ENCODE results near the gene GPATCH4. TPM values are rescaled to one million over a fixed set of nuclear protein-coding genes. Genes with fewer than 3 reads are reported as not detected.

The GPATCH4 gene
- polyA plus RNA-seq, 4 donors, result 8.9 to 31.0 (median 16.8) TPM

DNA sequence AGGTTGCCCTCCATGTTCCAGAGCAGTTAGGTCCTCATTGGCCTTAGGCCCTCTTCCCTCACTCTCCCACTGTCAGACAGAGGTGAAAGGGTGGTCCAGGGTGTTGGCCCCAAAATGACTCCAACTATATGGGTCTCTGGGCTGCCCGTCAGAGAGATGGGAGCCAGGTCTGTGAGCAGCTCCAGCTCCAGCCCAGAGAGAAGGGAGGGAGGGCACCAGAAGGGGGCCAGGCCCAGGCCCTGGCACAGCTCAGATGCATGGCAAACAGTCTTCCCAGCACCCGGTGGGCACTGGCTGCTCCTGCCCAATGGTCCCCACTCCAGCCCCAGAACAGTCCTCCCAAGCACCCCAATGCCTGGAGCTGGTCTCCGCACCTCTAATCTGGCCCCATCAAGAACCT lies 42.9 kb upstream of the GPATCH4 start:
- no peak for DNase-seq
- peaks cover 3 to 62% (median 16%) of the 10 kb centered on the region in 3 donors for H3K27me3 ChIP-seq (ENCODE audit: control insufficient read depth in 3 of 3, insufficient read depth in 3 of 3, low read length in 3 of 3)
- H3K4me1 ChIP-seq (ENCODE audit: control insufficient read depth in 3 of 3, insufficient read depth in 2 of 3, low read depth in 1 of 3, low read length in 2 of 3), result peaks cover 0 to 15% (median 0%) of the 10 kb centered on the region in 3 donors
- WGBS, 3 donors, result 86 to 97% (median 90%) methylated on average over 3 of the region's 3 CpGs
- no peak overlapping the region for H3K27ac ChIP-seq (ENCODE audit: low read depth in 1 of 3, low read length in 2 of 3)
- H3K4me3 ChIP-seq (ENCODE audit: low read depth in 1 of 3, low read length in 3 of 3), result no peak overlapping the region
- H3K9me3 ChIP-seq (ENCODE audit: control insufficient read depth in 2 of 2, insufficient read depth in 1 of 2, low read depth in 1 of 2, low read length in 1 of 2), result no peaks in the 10 kb centered on the region
- H3K36me3 ChIP-seq (ENCODE audit: control insufficient read depth in 3 of 3, insufficient read depth in 2 of 3, low read depth in 1 of 3, low read length in 3 of 3), result peaks cover 0 to 23% (median 5%) of the 10 kb centered on the region in 3 donors
- no peak for FAIRE-seq

DNA sequence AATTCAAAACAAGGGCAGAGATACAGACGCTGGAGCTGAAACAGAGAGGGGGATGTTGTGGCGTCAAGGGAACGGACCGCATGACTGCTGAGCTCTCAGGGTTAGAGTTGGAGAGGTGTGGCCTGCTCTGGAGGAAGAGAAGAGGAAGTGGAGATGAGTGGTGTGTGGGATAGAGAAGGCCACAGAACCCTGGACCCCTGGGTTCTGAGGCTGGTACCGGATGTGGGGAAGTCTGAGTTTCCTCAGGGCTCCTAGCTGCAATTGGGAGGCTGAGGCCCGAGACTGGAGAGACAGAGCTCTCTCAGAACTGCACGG lies 42.5 kb upstream of the GPATCH4 start:
- H3K27me3 ChIP-seq (ENCODE audit: control insufficient read depth in 3 of 3, insufficient read depth in 3 of 3, low read length in 3 of 3), result peaks cover 3 to 66% (median 20%) of the 10 kb centered on the region in 3 donors
- FAIRE-seq, result no peak
- WGBS, 3 donors, result 63 to 77% (median 71%) methylated on average over 7 of the region's 7 CpGs

DNA sequence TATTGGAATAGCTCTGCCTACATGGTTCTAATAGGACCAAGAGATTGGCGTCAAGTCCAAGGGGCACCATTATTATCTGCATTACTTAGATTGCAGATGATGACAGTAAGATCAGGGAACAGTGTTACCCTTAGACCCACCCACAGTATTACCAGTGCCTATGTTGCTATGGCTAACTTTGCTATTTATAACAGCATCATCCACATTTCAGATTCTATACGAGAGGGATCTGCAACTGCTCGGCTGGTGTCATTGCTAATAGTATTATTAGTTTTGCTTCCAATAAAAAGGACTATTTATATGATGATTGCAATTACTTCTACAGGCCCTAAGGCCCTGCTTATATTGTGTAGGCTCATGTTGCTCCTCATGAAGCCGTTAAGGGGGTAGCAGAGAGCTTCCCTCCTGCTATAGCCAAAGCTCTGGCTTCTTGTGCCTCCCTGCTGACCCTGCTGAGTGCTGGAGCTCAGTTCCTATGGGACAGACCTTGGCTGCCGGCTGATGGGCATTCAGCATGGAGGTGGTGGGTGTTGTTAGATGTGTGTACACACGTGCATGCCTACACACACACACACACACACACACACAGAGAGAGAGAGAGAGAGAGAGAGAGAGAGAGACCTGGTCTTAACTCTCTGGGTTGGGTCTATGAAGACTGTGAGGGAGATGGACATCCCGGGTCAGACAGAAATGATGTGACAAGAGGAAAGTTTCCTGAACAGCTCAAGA lies 41.9 kb upstream of the GPATCH4 start:
- DNase-seq (peak; percentile 49 to 58), FAIRE-seq (no peak)
- Histone ChIP-seq H3K4me1 (ENCODE audit: control insufficient read depth in 3 of 3, insufficient read depth in 2 of 3, low read depth in 1 of 3, low read length in 2 of 3) (peaks cover 0 to 15% (median 0%) of the 10 kb centered on the region in 3 donors), H3K9me3 (ENCODE audit: control insufficient read depth in 2 of 2, insufficient read depth in 1 of 2, low read depth in 1 of 2, low read length in 1 of 2) (no peaks in the 10 kb centered on the region), H3K36me3 (ENCODE audit: control insufficient read depth in 3 of 3, insufficient read depth in 2 of 3, low read depth in 1 of 3, low read length in 3 of 3) (peaks cover 0 to 23% (median 5%) of the 10 kb centered on the region in 3 donors), H3K27ac (ENCODE audit: low read depth in 1 of 3, low read length in 2 of 3) (no peak overlapping the region), H3K27me3 (ENCODE audit: control insufficient read depth in 3 of 3, insufficient read depth in 3 of 3, low read length in 3 of 3) (peaks cover 3 to 71% (median 22%) of the 10 kb centered on the region in 3 donors), H3K4me3 (ENCODE audit: low read depth in 1 of 3, low read length in 3 of 3) (no peak overlapping the region)
- WGBS, 3 donors, result 49 to 57% (median 55%) methylated on average over 7 of the region's 7 CpGs

More for the DNA sequence above, 42.5 kb upstream of the GPATCH4 start:
- Histone ChIP-seq H3K4me1 (ENCODE audit: control insufficient read depth in 3 of 3, insufficient read depth in 2 of 3, low read depth in 1 of 3, low read length in 2 of 3) (peaks cover 0 to 15% (median 0%) of the 10 kb centered on the region in 3 donors), H3K9me3 (ENCODE audit: control insufficient read depth in 2 of 2, insufficient read depth in 1 of 2, low read depth in 1 of 2, low read length in 1 of 2) (no peaks in the 10 kb centered on the region), H3K4me3 (ENCODE audit: low read depth in 1 of 3, low read length in 3 of 3) (no peak overlapping the region), H3K27ac (ENCODE audit: low read depth in 1 of 3, low read length in 2 of 3) (no peak overlapping the region), H3K36me3 (ENCODE audit: control insufficient read depth in 3 of 3, insufficient read depth in 2 of 3, low read depth in 1 of 3, low read length in 3 of 3) (peaks cover 0 to 23% (median 5%) of the 10 kb centered on the region in 3 donors)
- no peak for DNase-seq

DNA sequence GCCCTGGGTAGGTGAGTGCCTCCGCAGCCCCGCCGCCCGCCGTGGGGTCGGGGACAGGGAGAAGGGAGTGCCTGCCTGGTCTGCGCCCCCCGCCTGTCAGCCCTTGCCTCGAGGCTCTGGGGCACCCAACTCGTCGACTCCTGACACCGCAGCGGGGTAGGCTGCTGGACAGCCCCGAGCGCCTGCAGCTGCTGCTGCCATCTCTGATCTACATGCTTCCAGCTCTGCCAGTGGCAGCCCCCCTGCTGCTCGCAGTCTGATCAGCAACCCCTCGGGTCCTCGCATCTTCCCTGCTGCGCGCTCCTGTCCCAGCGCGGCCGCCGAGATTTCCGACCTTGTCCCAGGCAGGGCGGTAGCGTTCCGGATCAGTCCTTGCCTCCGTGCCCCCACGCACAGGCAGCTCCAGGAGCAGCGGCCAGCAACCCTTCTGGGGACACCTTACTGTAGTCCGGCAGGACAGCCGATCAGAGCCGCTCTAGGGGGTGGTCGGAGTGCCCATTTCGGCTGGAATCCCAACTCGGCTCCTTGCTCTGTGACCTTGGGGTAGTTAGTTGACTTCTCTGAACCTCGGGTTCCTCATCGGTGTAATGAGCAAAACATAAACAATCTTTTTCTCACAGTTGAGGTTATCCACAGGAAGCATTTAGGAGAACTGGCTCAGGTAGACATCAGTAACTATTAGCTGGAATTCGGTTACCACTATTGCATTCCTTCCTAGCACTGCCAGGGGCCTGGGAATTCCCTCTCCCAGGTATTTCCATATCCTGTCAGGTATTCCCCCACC lies 41.2 kb upstream of the GPATCH4 start:
- Histone ChIP-seq H3K27me3 (ENCODE audit: control insufficient read depth in 3 of 3, insufficient read depth in 3 of 3, low read length in 3 of 3) (peaks cover 3 to 71% (median 28%) of the 10 kb centered on the region in 3 donors), H3K9me3 (ENCODE audit: control insufficient read depth in 2 of 2, insufficient read depth in 1 of 2, low read depth in 1 of 2, low read length in 1 of 2) (no peaks in the 10 kb centered on the region), H3K36me3 (ENCODE audit: control insufficient read depth in 3 of 3, insufficient read depth in 2 of 3, low read depth in 1 of 3, low read length in 3 of 3) (peaks cover 0 to 23% (median 5%) of the 10 kb centered on the region in 3 donors), H3K4me3 (ENCODE audit: low read depth in 1 of 3, low read length in 3 of 3) (peak overlapping the region in 1 of 3 donors; percentile 27), H3K4me1 (ENCODE audit: control insufficient read depth in 3 of 3, insufficient read depth in 2 of 3, low read depth in 1 of 3, low read length in 2 of 3) (peaks cover 0 to 15% (median 0%) of the 10 kb centered on the region in 3 donors), H3K27ac (ENCODE audit: low read depth in 1 of 3, low read length in 2 of 3) (no peak overlapping the region)
- FAIRE-seq (no peak), DNase-seq (peak in 1 of 2 donors; percentile 25)
- 31 to 67% (median 55%) methylated on average over 30 to 40 of the region's 40 CpGs for WGBS, 3 donors

DNA sequence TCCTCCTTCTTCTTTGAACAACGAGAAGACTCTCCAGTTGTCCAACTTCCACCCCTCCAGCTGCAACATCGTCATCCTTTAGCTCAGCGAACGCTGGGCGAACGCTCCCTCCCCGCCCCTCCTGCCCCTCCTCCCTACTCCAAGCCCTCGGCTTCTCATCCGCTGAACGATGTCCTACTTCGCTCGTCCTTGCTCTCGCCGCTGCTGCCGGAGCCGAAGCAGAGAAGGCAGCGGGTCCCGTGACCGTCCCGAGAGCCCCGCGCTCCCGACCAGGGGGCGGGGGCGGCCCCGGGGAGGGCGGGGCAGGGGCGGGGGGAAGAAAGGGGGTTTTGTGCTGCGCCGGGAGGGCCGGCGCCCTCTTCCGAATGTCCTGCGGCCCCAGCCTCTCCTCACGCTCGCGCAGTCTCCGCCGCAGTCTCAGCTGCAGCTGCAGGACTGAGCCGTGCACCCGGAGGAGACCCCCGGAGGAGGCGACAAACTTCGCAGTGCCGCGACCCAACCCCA lies 40.5 kb upstream of the GPATCH4 start, which contains the start of gene BCAN:
Gene BCAN, plus strand, starts transcription at position 357 of the 504 bp plus-strand sequence. CDS start 3,938 bp downstream, outside the sequence.
- peaks cover 0 to 15% (median 0%) of the 10 kb centered on the region in 3 donors for H3K4me1 ChIP-seq (ENCODE audit: control insufficient read depth in 3 of 3, insufficient read depth in 2 of 3, low read depth in 1 of 3, low read length in 2 of 3)
- WGBS, 3 donors, result 3 to 23% (median 18%) methylated on average over 38 to 46 of the region's 46 CpGs
- H3K27ac ChIP-seq (ENCODE audit: low read depth in 1 of 3, low read length in 2 of 3), result no peak within 1 kb of the TSS
- peaks cover 0 to 23% (median 5%) of the 10 kb centered on the region in 3 donors for H3K36me3 ChIP-seq (ENCODE audit: control insufficient read depth in 3 of 3, insufficient read depth in 2 of 3, low read depth in 1 of 3, low read length in 3 of 3)
- H3K9me3 ChIP-seq (ENCODE audit: control insufficient read depth in 2 of 2, insufficient read depth in 1 of 2, low read depth in 1 of 2, low read length in 1 of 2), result no peaks in the 10 kb centered on the region
- FAIRE-seq (no peak), DNase-seq (peak in 1 of 2 donors; percentile 51)
- H3K27me3 ChIP-seq (ENCODE audit: control insufficient read depth in 3 of 3, insufficient read depth in 3 of 3, low read length in 3 of 3), result peaks cover 3 to 69% (median 29%) of the 10 kb centered on the region in 3 donors
- peak within 1 kb of the TSS in 2 of 3 donors; percentile 23 to 27 for H3K4me3 ChIP-seq (ENCODE audit: low read depth in 1 of 3, low read length in 3 of 3)

DNA sequence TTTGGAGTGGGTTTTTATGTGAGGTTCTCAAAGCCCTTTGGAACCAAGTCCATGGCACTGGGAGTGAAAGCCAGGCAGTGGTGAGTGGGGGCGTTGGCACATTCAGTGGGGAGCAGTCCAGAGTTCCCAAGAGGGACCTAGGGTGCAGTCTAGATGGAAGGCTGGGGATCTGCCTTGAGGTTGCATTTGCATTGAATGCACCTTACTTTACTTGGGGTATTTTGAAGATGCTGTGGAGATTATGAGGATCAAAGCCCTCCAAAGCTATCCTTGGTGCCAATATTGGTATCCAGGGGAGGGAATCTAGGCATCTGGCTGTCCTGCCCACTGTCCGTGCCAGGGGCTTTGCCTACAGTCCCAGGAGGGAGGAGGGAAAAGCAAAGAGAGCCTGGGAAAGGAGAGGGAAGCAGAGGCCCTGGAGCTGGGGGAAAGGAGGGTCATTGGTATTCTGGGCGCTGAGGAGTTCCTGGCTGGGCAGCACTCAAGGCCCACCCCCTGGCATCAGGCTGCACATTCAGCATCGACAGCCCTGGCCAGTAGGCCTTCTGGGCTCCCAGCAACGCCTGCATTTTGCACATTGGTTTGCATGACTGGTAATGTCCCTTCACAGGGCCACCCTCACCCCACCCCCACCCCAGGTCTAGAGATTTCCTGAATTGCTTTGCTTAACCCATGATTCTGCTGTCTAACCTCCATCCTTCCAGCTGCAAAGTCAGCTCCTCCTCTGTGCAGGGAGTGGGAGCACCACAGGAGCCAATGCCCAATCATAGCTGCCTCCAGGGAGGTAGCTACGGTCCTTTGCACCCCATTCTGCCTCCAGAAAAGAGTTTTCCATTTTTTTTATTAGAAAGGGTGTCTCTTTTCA lies 39.8 kb upstream of the GPATCH4 start:
- H3K27ac ChIP-seq (ENCODE audit: low read depth in 1 of 3, low read length in 2 of 3), result no peak overlapping the region
- peaks cover 0 to 19% (median 3%) of the 10 kb centered on the region in 3 donors for H3K36me3 ChIP-seq (ENCODE audit: control insufficient read depth in 3 of 3, insufficient read depth in 2 of 3, low read depth in 1 of 3, low read length in 3 of 3)
- no peak for DNase-seq
- WGBS, 3 donors, result 37 to 47% (median 37%) methylated on average over 6 of the region's 6 CpGs
- peak overlapping the region in 1 of 3 donors; percentile 0 for H3K4me3 ChIP-seq (ENCODE audit: low read depth in 1 of 3, low read length in 3 of 3)
- FAIRE-seq, result no peak
- no peaks in the 10 kb centered on the region for H3K9me3 ChIP-seq (ENCODE audit: control insufficient read depth in 2 of 2, insufficient read depth in 1 of 2, low read depth in 1 of 2, low read length in 1 of 2)
- peaks cover 0 to 15% (median 0%) of the 10 kb centered on the region in 3 donors for H3K4me1 ChIP-seq (ENCODE audit: control insufficient read depth in 3 of 3, insufficient read depth in 2 of 3, low read depth in 1 of 3, low read length in 2 of 3)
- H3K27me3 ChIP-seq (ENCODE audit: control insufficient read depth in 3 of 3, insufficient read depth in 3 of 3, low read length in 3 of 3), result peaks cover 3 to 68% (median 26%) of the 10 kb centered on the region in 3 donors

DNA sequence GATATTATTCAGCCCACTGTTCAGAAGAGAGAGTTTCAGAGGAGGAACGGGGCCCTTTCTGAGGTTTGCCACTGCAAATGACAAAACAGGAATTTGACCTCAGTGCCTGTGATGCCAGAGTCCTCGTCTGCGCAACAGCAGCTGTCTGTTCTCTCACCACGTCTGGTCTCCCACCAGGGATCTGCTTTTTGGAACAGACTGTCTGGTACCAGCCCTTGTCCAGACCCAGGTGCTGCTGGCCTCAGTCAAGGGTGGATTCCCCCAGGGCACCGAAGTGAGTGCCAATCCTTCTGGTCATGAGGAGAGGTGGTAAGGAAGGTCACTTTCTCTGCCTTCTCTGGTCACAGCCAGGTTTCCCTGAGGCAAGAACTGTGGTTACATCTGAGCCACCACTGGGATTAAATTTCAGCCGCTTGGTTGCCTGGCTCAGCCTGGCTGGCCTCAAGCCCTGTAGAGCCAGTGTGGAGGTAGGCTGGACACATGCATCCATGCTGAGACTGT lies 38.4 kb upstream of the GPATCH4 start:
- H3K27ac ChIP-seq (ENCODE audit: low read depth in 1 of 3, low read length in 2 of 3), result no peak overlapping the region
- peaks cover 0 to 12% (median 0%) of the 10 kb centered on the region in 3 donors for H3K36me3 ChIP-seq (ENCODE audit: control insufficient read depth in 3 of 3, insufficient read depth in 2 of 3, low read depth in 1 of 3, low read length in 3 of 3)
- no peak for FAIRE-seq
- WGBS, 3 donors, result 23 to 50% (median 26%) methylated on average over 6 of the region's 6 CpGs
- no peak overlapping the region for H3K4me3 ChIP-seq (ENCODE audit: low read depth in 1 of 3, low read length in 3 of 3)
- H3K4me1 ChIP-seq (ENCODE audit: control insufficient read depth in 3 of 3, insufficient read depth in 2 of 3, low read depth in 1 of 3, low read length in 2 of 3), result peaks cover 0 to 15% (median 0%) of the 10 kb centered on the region in 3 donors
- no peaks in the 10 kb centered on the region for H3K9me3 ChIP-seq (ENCODE audit: control insufficient read depth in 2 of 2, insufficient read depth in 1 of 2, low read depth in 1 of 2, low read length in 1 of 2)
- peaks cover 3 to 73% (median 22%) of the 10 kb centered on the region in 3 donors for H3K27me3 ChIP-seq (ENCODE audit: control insufficient read depth in 3 of 3, insufficient read depth in 3 of 3, low read length in 3 of 3)
- DNase-seq, result no peak

Measured in small intestine (tissue), 7 donors.